B cell (primary cell): ENCODE results near the gene ANK2.

ENCODE experiments used
- CTCF ChIP-seq: fragments of 200-600 bp; IDR thresholded peaks from one replicate; pipeline ENCODE4 v1.8.0; 2022; ENCODE audit warnings: antibody characterized with exemption, mild to moderate bottlenecking
- EZH2 ChIP-seq: IDR thresholded peaks from 2 replicates; pipeline ENCODE4 v1.6.1; 2012; ENCODE audit warnings: borderline replicate concordance, low read depth, mild to moderate bottlenecking, moderate library complexity, low read length; ENCODE audit not compliant: insufficient read depth, poor library complexity, severe bottlenecking

GRCh38 chr4:113116414-113117357 lies 67.2 kb downstream of the ANK2 start:
- TF ChIP-seq EZH2 (no peak), CTCF (no peak)
